GM21723 (cell line): ENCODE results near the gene PRSS8.
"Not testable (repeated sequence)": the region's sequence is repeated elsewhere in the genome, so short reads cannot be mapped to it uniquely, and the experiment has no call there.

ENCODE experiments used
- ATAC-seq: cut with Tn5 transposase; IDR thresholded peaks from one replicate; pipeline ENCODE4 v1.9.1; 2021; ENCODE audit warnings: mild to moderate bottlenecking, moderate library complexity; ENCODE audit not compliant: unreplicated experiment

Gene PRSS8

GRCh38 chr16:31145398-31145990, 10.0 kb upstream of the PRSS8 start:
- ATAC-seq, result no peak

GRCh38 chr16:31144418-31144817, 8.9 kb upstream of the PRSS8 start:
- ATAC-seq, result not testable (repeated sequence)

GRCh38 chr16:31143694-31144148, 8.2 kb upstream of the PRSS8 start:
- no peak for ATAC-seq

GRCh38 chr16:31143011-31143693, 7.6 kb upstream of the PRSS8 start:
- no peak for ATAC-seq

- peak; percentile 85 for ATAC-seq
Observed at GRCh38 chr16:31142109-31143010, 6.8 kb upstream of the PRSS8 start.

- peak; percentile 3 for ATAC-seq
Observed at GRCh38 chr16:31141489-31142108, 6.1 kb upstream of the PRSS8 start.

- not testable (repeated sequence) for ATAC-seq
Observed at GRCh38 chr16:31141071-31141469, 5.5 kb upstream of the PRSS8 start.

GRCh38 chr16:31138621-31139578, 3.4 kb upstream of the PRSS8 start:
- no peak for ATAC-seq

GRCh38 chr16:31136822-31137499, 1.4 kb upstream of the PRSS8 start:
- ATAC-seq, result not testable (repeated sequence)

GRCh38 chr16:31136287-31136662, 748 bp upstream of the PRSS8 start:
- ATAC-seq, result no peak

- ATAC-seq, result no peak
Observed at GRCh38 chr16:31134625-31135534, 647 bp downstream of the PRSS8 start.

- no peak for ATAC-seq
Observed at GRCh38 chr16:31134091-31134571, 1.4 kb downstream of the PRSS8 start.

- ATAC-seq, result no peak
Observed at GRCh38 chr16:31133046-31133501, 2.5 kb downstream of the PRSS8 start.

- no peak for ATAC-seq
Observed at GRCh38 chr16:31132303-31132979, 3.1 kb downstream of the PRSS8 start.

- no peak for ATAC-seq
Observed at GRCh38 chr16:31131841-31132271, 3.7 kb downstream of the PRSS8 start.

- no peak for ATAC-seq
Observed at GRCh38 chr16:31131416-31131815, 4.1 kb downstream of the PRSS8 start.

- no peak for ATAC-seq
Observed at GRCh38 chr16:31130899-31131298, 4.6 kb downstream of the PRSS8 start.
